Calu3 (cell line): Measurements from ENCODE around the gene ERP44. TPM values are rescaled to one million over a fixed set of nuclear protein-coding genes. Genes with fewer than 3 reads are reported as not detected.
"Not testable (repeated sequence)": the region's sequence is repeated elsewhere in the genome, so short reads cannot be mapped to it uniquely, and the experiment has no call there.

ENCODE experiments used
- BruUV-seq: library from RNA; stranded (reverse); fragments of 400-500 nt; replicated peaks from 2 replicates; lab custom pipeline; 2021; lab: Mats Ljungman, UMichigan
- CTCF ChIA-PET: fragments of 300-600 bp; sonication (Branson Sonifier 250); formaldehyde crosslinking; loops from one replicate; lab custom pipeline; 2022; ENCODE audit warnings: antibody characterized with exemption; lab: Charles Lee
- DNase-seq: peaks from one replicate; pipeline ENCODE4 v3.0.0; 2022
- H3K27ac Mint-ChIP-seq: one replicate; pipeline ENCODE4 v1.8.0; 2022; ENCODE audit warnings: mixed read lengths; ENCODE audit not compliant: unreplicated experiment
- H3K27me3 Mint-ChIP-seq: one replicate; pipeline ENCODE4 v1.8.0; 2022; ENCODE audit warnings: mixed read lengths; ENCODE audit not compliant: unreplicated experiment
- H3K36me3 Mint-ChIP-seq: one replicate; pipeline ENCODE4 v1.8.0; 2022; ENCODE audit warnings: mild to moderate bottlenecking, moderate library complexity, mixed read lengths; ENCODE audit not compliant: insufficient read depth, unreplicated experiment
- H3K4me1 Mint-ChIP-seq: one replicate; pipeline ENCODE4 v1.8.0; 2022; ENCODE audit warnings: mild to moderate bottlenecking, low read depth, mixed read lengths; ENCODE audit not compliant: unreplicated experiment
- H3K4me3 Mint-ChIP-seq: one replicate; pipeline ENCODE4 v1.8.0; 2022; ENCODE audit warnings: mild to moderate bottlenecking, low read depth, moderate library complexity, mixed read lengths; ENCODE audit not compliant: unreplicated experiment
- H3K9me3 Mint-ChIP-seq: one replicate; pipeline ENCODE4 v1.8.0; 2022; ENCODE audit warnings: low read depth, mixed read lengths; ENCODE audit not compliant: unreplicated experiment
- intact Hi-C: fragments of 100-400 bp; cut with micrococcal nuclease; formaldehyde crosslinking; loops from one replicate; pipeline ENCODE4 v1.10.0; 2022; ENCODE audit not compliant: unreplicated experiment
- total RNA-seq: library from RNA; stranded (reverse); gene quantifications from 2 replicates; pipeline ENCODE4 v1.2.3, GENCODE V29; 2022
- TF ChIP-seq, protein P1 (sequence below): fragments of 200-600 bp; IDR thresholded peaks from one replicate; pipeline ENCODE4 v1.8.0; 2022; ENCODE audit warnings: antibody characterized with exemption; ENCODE audit not compliant: unreplicated experiment

The ERP44 gene
- total RNA-seq, 1 experiment from 2014 or later, result 12.3 TPM

GRCh38 chr9:100083448-100084127 is 15.2 kb downstream of the ERP44 start:
- intact Hi-C loops, result no loop called here
- Mint-ChIP-seq H3K4me3 (no peak overlapping the region), H3K4me1 (peaks cover 22% of the 10 kb centered on the region), H3K36me3 (no peaks in the 10 kb centered on the region), H3K27ac (no peak overlapping the region), H3K9me3 (no peaks in the 10 kb centered on the region), H3K27me3 (no peaks in the 10 kb centered on the region)
- TF ChIP-seq, protein P1, sequence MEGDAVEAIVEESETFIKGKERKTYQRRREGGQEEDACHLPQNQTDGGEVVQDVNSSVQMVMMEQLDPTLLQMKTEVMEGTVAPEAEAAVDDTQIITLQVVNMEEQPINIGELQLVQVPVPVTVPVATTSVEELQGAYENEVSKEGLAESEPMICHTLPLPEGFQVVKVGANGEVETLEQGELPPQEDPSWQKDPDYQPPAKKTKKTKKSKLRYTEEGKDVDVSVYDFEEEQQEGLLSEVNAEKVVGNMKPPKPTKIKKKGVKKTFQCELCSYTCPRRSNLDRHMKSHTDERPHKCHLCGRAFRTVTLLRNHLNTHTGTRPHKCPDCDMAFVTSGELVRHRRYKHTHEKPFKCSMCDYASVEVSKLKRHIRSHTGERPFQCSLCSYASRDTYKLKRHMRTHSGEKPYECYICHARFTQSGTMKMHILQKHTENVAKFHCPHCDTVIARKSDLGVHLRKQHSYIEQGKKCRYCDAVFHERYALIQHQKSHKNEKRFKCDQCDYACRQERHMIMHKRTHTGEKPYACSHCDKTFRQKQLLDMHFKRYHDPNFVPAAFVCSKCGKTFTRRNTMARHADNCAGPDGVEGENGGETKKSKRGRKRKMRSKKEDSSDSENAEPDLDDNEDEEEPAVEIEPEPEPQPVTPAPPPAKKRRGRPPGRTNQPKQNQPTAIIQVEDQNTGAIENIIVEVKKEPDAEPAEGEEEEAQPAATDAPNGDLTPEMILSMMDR, result no peak
- no TSS peak for BruUV-seq
- DNase-seq, result no peak
- CTCF ChIA-PET, result no interaction called here

GRCh38 chr9:100082782-100083181 is 16.0 kb downstream of the ERP44 start:
- Mint-ChIP-seq H3K27me3 (no peaks in the 10 kb centered on the region), H3K9me3 (no peaks in the 10 kb centered on the region), H3K27ac (no peak overlapping the region), H3K4me3 (no peak overlapping the region), H3K36me3 (no peaks in the 10 kb centered on the region), H3K4me1 (peaks cover 14% of the 10 kb centered on the region)
- intact Hi-C loops, result no loop called here
- no TSS peak for BruUV-seq
- no peak for DNase-seq
- CTCF ChIA-PET, result no interaction called here
- TF ChIP-seq, protein P1, result no peak

- intact Hi-C loops, DNase-seq, H3K27me3 Mint-ChIP-seq, H3K36me3 Mint-ChIP-seq, CTCF ChIA-PET, H3K4me3 Mint-ChIP-seq, BruUV-seq, H3K27ac Mint-ChIP-seq, H3K9me3 Mint-ChIP-seq, H3K4me1 Mint-ChIP-seq: not testable (repeated sequence)
Observed at GRCh38 chr9:100076256-100076655, 22.5 kb downstream of the ERP44 start.

- CTCF ChIA-PET, result no interaction called here
- Mint-ChIP-seq H3K36me3 (no peaks in the 10 kb centered on the region), H3K9me3 (no peaks in the 10 kb centered on the region), H3K4me3 (no peak overlapping the region), H3K27me3 (no peaks in the 10 kb centered on the region), H3K4me1 (no peaks in the 10 kb centered on the region), H3K27ac (no peak overlapping the region)
- no peak for DNase-seq
- intact Hi-C loops, result no loop called here
- TF ChIP-seq, protein P1, result no peak
- no TSS peak for BruUV-seq
Observed at GRCh38 chr9:100074989-100075388, 23.8 kb downstream of the ERP44 start.

DNA sequence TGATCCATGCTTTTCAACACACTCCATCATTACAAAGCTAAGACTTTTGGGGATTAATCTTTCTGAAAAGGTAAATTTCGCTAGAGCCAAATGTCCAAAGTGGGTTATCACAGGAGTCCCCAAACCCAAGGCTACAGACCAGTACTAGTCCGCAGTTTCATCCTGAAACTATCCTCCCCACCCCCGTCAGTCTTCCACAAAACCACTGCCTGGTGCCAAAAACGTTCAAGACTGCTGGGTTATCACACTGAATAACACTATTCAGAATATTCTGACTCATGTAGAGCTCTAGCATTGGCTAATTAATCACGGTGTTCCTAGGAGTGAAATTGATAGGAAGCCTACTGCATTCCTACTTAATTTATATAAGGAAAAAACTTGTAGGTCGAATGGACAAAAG is 24.7 kb downstream of the ERP44 start:
- CTCF ChIA-PET, result no interaction called here
- Mint-ChIP-seq H3K4me3 (no peak overlapping the region), H3K9me3 (no peaks in the 10 kb centered on the region), H3K4me1 (no peaks in the 10 kb centered on the region), H3K27me3 (no peaks in the 10 kb centered on the region), H3K36me3 (no peaks in the 10 kb centered on the region), H3K27ac (no peak overlapping the region)
- BruUV-seq, result no TSS peak
- TF ChIP-seq, protein P1, result no peak
- DNase-seq, result no peak
- intact Hi-C loops, result no loop called here
